Muscle layer of duodenum (tissue), 2 donors: ENCODE results near the gene OSGEP.
A peak's percentile ranks its signal among the peaks of the same experiment; 100 is the strongest.

Experiments used
- H3K27ac ChIP-seq: one replicate; pipeline ENCODE4 v1.7.0; 2013; ENCODE audit warnings: mild to moderate bottlenecking, low read length
- H3K27me3 ChIP-seq: one replicate; pipeline ENCODE4 v1.7.0; 2013; ENCODE audit warnings: low read depth, mild to moderate bottlenecking, control low read depth, low read length
- H3K36me3 ChIP-seq, 2 donors: one replicate each; pipeline ENCODE4 v1.7.0; 2013; ENCODE audit warnings: low read length in 2 of 2, control low read depth in 1 of 2, mild to moderate bottlenecking in 1 of 2; ENCODE audit not compliant: insufficient read depth in 2 of 2, control insufficient read depth in 1 of 2
- H3K4me1 ChIP-seq, 2 donors: one replicate each; pipeline ENCODE4 v1.7.0; 2013; ENCODE audit warnings: low read length in 2 of 2, mild to moderate bottlenecking in 2 of 2, control low read depth in 1 of 2, moderate library complexity in 1 of 2; ENCODE audit not compliant: insufficient read depth in 2 of 2, control insufficient read depth in 1 of 2
- H3K4me3 ChIP-seq, 2 donors: one replicate each; pipeline ENCODE4 v1.7.0; 2013; ENCODE audit warnings: low read length in 2 of 2, low read depth in 1 of 2, mild to moderate bottlenecking in 1 of 2
- H3K9me3 ChIP-seq, 2 donors: one replicate each; pipeline ENCODE4 v1.7.0; 2013; ENCODE audit warnings: low read length in 2 of 2, control low read depth in 1 of 2, mild to moderate bottlenecking in 1 of 2; ENCODE audit not compliant: control insufficient read depth in 1 of 2
- donor health status: healthy.

The OSGEP gene

DNA sequence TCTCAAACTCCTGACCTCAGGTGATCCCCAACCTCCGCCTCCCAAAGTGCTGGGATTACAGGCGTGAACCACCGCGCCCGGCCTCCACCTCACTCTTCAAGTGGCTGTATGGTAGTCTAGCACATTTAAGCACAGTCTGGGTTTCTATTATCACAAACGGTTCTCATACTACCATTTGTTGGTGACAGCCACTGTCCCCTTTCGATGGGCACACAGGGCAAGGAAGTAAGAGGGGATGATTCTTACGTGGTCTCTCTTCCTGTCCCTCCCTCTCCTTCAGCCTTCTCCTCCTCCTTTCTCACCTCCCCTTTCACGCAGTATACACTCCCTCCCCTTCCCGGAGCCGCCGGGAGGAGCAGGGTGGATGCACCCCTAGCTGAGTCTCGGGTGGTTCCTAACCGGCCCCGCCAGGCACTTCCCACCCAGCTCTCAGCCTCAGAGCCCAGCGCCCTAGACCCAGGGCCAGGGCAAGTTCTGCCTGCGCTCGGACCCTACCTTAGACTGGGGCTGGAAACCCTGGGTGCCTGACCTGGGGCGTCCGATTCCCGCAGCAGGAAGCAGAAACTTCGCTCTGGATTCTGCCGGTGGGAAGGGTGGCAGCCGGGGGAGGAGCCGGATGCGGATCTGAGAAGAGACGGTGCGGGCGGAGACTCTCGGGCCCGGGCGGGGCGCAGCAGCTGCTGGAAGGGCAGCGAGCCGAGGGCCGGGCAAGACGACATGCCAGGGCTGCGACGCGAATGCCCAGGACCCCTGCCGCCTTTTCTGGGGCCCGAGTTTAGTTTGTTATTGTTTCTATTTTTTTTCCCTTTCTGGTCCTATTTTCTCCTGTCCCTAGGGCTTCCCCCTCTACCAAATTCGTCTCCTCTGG, 41.5 kb downstream of the OSGEP start, which contains the start of gene TEP1:
TEP1 (minus strand) TSS at position 626 of the 868 bp plus-strand sequence. CDS start 5,062 bp downstream, outside the sequence.
- H3K4me1 ChIP-seq = no peaks in the 10 kb centered on the region
- no peaks in the 10 kb centered on the region for H3K27me3 ChIP-seq
- peak within 1 kb of the TSS; percentile 88 to 89 for H3K4me3 ChIP-seq
- H3K27ac ChIP-seq = peak within 1 kb of the TSS; percentile 97
- peaks cover 3% of the 10 kb centered on the region in 2 donors for H3K36me3 ChIP-seq
- no peaks in the 10 kb centered on the region for H3K9me3 ChIP-seq

DNA sequence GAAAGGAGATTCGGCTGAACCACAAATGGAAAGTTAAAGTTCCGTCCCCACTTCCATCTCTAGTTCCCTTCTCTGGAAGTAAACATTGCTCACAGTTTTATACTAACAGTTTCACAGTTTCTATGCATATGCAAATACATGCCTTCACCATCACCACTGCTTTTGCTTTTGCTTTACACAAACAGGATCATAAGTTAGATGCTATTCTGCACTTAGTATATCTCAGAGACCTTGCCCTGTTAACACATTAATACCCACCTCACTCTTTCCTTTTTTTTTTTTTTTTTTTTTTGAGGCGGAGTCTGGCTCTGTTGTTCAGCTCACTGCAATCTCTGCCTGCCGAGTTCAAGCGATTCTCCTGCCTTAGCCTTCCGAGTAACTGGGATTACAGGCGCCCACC, 42.2 kb downstream of the OSGEP start:
- H3K36me3 ChIP-seq = peaks cover 10% of the 10 kb centered on the region in 2 donors
- no peaks in the 10 kb centered on the region for H3K9me3 ChIP-seq
- no peaks in the 10 kb centered on the region for H3K4me1 ChIP-seq
- no peaks in the 10 kb centered on the region for H3K27me3 ChIP-seq
- H3K4me3 ChIP-seq = peak overlapping the region; percentile 88 to 89
- H3K27ac ChIP-seq = peak overlapping the region; percentile 97

DNA sequence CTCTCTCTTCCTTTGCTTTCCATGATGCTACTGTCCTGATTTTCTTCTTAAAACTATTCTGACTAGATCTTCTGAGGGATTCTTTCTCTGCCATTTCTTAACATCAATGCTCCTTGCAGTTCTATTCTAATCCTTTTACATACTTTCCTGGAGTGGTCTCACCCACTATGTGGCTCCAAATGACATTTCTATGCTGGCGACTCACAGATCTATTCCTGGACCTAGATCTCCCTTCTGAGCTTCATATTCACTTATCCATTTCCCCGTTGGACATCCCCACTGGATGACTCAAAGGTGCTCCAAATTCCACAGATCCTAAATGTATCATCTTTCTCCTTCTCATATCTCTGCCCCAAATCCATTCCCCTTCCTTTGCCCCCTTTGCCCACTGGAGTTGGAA, 45.4 kb downstream of the OSGEP start:
- Histone ChIP-seq H3K4me1 (no peaks in the 10 kb centered on the region), H3K27ac (no peak overlapping the region), H3K9me3 (no peaks in the 10 kb centered on the region), H3K27me3 (no peaks in the 10 kb centered on the region), H3K36me3 (peaks cover 38 to 42% of the 10 kb centered on the region in 2 donors), H3K4me3 (no peak overlapping the region)

DNA sequence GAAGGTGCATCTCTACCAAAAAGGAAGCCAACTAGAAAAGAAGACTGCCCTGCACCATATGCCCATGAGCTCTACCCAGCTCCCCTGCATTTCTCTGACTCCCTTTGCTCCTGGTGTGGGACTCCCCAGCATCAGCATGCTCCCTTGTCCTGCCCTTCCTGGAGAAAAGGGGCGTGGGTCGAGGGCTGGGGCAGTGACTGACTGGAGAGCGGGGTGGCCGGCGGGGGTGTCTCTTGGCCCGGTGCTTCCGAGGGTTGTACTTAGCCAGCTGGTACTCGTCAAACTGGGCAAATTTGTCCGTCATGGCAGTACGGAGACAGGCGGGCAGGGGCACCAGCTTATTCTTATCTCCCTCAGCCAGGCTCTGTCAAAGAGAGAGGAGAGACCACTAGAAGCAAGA, 51.1 kb downstream of the OSGEP start:
- H3K4me3 ChIP-seq = no peak overlapping the region
- H3K27me3 ChIP-seq = no peaks in the 10 kb centered on the region
- no peak overlapping the region for H3K27ac ChIP-seq
- no peaks in the 10 kb centered on the region for H3K9me3 ChIP-seq
- H3K36me3 ChIP-seq = peaks cover 71 to 85% of the 10 kb centered on the region in 2 donors
- no peaks in the 10 kb centered on the region for H3K4me1 ChIP-seq

DNA sequence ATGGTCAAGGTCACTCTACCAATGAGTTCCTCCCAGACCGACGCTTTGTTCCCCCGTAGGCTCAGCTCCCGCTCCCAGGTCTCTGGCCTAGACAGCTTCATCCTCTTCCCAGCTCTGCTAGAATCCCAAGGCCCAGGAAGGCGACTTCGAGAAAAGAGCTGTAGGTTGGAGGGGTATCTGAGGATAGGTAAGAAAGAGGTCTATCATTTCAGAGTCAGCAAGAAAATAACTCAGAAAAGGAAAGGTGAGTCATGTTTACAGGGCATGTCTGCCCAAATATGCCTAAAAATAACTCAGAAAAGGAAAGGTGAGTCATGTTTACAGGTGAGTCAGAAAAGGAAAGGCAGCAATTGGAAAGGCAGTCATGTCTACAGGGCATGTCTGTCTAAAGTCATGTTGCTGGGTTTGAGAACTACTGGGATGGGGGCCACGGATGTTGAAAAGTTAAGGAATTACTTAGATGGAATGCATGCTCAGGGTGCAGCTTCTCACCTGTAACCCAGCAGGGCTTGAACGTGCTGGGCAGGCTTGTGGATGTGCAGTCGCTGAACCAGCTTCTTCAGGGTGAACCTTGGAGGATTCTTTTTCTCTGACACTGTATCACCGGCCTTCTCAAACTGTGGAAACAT, 53.5 kb downstream of the OSGEP start:
- no peaks in the 10 kb centered on the region for H3K9me3 ChIP-seq
- no peaks in the 10 kb centered on the region for H3K27me3 ChIP-seq
- H3K36me3 ChIP-seq = peaks cover 58 to 76% of the 10 kb centered on the region in 2 donors
- no peak overlapping the region for H3K4me3 ChIP-seq
- H3K27ac ChIP-seq = no peak overlapping the region
- no peaks in the 10 kb centered on the region for H3K4me1 ChIP-seq

DNA sequence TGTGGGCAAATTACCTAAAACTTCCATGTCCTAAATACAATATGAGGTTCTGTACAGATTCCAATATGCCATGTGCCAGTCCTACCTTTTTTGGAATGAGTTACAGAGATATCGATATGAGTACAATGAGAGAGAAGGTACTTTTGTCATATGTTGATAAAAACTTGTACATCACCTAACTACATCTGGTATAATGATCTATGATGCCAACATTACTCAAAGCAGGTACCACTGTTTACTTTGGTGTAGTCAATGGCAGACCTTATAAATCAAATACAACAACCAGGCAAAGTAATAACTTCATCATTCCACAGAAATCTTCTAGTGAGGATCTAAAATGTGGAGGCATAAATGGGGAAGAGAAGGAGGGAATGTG, 54.0 kb downstream of the OSGEP start:
- peaks cover 60 to 76% of the 10 kb centered on the region in 2 donors for H3K36me3 ChIP-seq
- no peaks in the 10 kb centered on the region for H3K4me1 ChIP-seq

DNA sequence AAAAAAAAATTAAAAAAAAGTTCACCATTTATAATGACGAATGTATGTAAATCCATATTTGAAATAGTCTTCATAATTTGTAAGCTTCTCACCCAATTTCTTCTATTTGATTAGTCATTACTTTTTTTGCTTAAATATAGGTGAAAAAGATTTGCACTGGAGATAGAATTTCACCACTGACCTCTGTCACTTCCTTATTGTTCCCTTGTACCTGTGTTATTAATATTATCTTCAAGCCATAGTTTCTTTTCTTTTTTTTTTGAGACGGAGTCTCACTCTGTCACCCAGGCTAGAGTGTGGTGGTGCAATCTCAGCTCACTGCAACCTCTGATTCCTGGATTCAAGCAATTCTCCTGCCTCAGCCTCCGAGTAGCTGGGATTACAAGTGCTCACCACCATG, 57.1 kb downstream of the OSGEP start:
- H3K4me3 ChIP-seq = no peak overlapping the region
- no peaks in the 10 kb centered on the region for H3K9me3 ChIP-seq
- H3K4me1 ChIP-seq = no peaks in the 10 kb centered on the region
- peaks cover 45 to 69% of the 10 kb centered on the region in 2 donors for H3K36me3 ChIP-seq
- H3K27ac ChIP-seq = no peak overlapping the region
- no peaks in the 10 kb centered on the region for H3K27me3 ChIP-seq

More for the DNA sequence above, 54.0 kb downstream of the OSGEP start:
- Histone ChIP-seq H3K9me3 (no peaks in the 10 kb centered on the region), H3K27me3 (no peaks in the 10 kb centered on the region), H3K27ac (no peak overlapping the region), H3K4me3 (no peak overlapping the region)
